Measurements from ENCODE around the gene LRRC28.

The LRRC28 gene

GRCh38 chr15:99252326-99252725 lies 1.0 kb downstream of the LRRC28 start:
- no peak for DNase-seq (ENCODE audit: low read depth in 1 of 2, low spot score in 1 of 2)
- Histone ChIP-seq H3K4me3 (replicated peaks; ENCODE audit: insufficient read depth, low read length) (no peak overlapping the region; the same call in 1 of the 2 replicates), H3K27ac (replicated peaks) (no peak overlapping the region; the same call in 1 of the 2 replicates), H3K27me3 (ENCODE audit: insufficient read depth, poor library complexity, severe bottlenecking) (no peaks in the 10 kb centered on the region)
- TF ChIP-seq POLR2AphosphoS5 (IDR thresholded peaks at IDR 0.05; ENCODE audit: low read depth) (no peak), SPI1 (IDR thresholded peaks at IDR 0.05; ENCODE audit: borderline replicate concordance, low read depth) (no peak)

DNA sequence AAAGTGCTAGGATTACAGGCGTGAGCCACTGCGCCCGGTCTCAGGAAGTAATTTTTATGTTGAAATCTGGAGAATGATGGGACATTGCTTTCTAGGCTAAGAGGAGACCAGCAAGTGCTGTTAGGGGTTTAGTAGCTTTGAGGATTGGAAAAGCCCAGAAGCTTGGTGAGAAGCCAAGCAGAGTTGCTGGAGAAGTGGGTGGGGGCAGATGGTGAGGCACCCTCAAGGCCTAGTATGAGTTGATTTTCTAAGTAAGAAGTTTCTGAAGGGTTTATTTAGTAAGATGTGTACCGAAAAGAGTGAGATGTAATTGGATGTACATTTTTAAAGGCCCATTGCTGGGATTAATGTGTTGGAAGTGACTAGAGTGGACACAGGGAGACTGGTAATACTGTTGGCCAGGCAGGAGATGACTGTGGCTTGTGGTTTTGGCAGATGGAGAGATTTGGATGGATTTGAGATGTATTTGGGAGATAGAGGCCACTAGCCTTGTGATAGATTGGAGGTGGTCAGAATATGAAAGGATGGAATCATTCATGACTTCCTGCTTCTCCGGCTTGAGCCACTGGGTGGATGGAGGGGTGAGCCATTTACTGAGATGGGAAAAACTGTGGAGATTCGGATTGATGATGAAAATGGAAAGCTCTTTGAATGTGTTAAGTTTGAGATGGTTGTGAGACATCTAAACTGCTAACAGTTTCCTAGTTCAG lies 2.3 kb downstream of the LRRC28 start:
- TF ChIP-seq, protein P1, sequence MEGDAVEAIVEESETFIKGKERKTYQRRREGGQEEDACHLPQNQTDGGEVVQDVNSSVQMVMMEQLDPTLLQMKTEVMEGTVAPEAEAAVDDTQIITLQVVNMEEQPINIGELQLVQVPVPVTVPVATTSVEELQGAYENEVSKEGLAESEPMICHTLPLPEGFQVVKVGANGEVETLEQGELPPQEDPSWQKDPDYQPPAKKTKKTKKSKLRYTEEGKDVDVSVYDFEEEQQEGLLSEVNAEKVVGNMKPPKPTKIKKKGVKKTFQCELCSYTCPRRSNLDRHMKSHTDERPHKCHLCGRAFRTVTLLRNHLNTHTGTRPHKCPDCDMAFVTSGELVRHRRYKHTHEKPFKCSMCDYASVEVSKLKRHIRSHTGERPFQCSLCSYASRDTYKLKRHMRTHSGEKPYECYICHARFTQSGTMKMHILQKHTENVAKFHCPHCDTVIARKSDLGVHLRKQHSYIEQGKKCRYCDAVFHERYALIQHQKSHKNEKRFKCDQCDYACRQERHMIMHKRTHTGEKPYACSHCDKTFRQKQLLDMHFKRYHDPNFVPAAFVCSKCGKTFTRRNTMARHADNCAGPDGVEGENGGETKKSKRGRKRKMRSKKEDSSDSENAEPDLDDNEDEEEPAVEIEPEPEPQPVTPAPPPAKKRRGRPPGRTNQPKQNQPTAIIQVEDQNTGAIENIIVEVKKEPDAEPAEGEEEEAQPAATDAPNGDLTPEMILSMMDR (IDR thresholded peaks at IDR 0.05; ENCODE audit: insufficient read depth, low read length) = no peak
- TF ChIP-seq SPI1 (IDR thresholded peaks at IDR 0.05; ENCODE audit: borderline replicate concordance, low read depth) (no peak), REST (IDR thresholded peaks at IDR 0.05; ENCODE audit: insufficient replicate concordance, low read depth) (no peak), GABPA (IDR thresholded peaks at IDR 0.05; ENCODE audit: low read depth) (no peak), POLR2AphosphoS5 (IDR thresholded peaks at IDR 0.05; ENCODE audit: low read depth) (no peak)
- Histone ChIP-seq H3K4me3 (replicated peaks; ENCODE audit: insufficient read depth, low read length) (no peak overlapping the region), H3K27me3 (ENCODE audit: insufficient read depth, poor library complexity, severe bottlenecking) (no peaks in the 10 kb centered on the region), H3K27ac (replicated peaks) (no peak overlapping the region)
- no peak for DNase-seq (ENCODE audit: low read depth in 1 of 2, low spot score in 1 of 2)

- no peak overlapping the region for H3K4me3 ChIP-seq (replicated peaks; ENCODE audit: insufficient read depth, low read length)
- DNase-seq (ENCODE audit: low read depth in 1 of 2, low spot score in 1 of 2) = no peak
- H3K27me3 ChIP-seq (ENCODE audit: insufficient read depth, poor library complexity, severe bottlenecking) = no peaks in the 10 kb centered on the region
- TF ChIP-seq GABPA (IDR thresholded peaks at IDR 0.05; ENCODE audit: low read depth) (no peak), SPI1 (IDR thresholded peaks at IDR 0.05; ENCODE audit: borderline replicate concordance, low read depth) (no peak), REST (IDR thresholded peaks at IDR 0.05; ENCODE audit: insufficient replicate concordance, low read depth) (no peak), POLR2AphosphoS5 (IDR thresholded peaks at IDR 0.05; ENCODE audit: low read depth) (no peak)
- TF ChIP-seq, protein P1 (IDR thresholded peaks at IDR 0.05; ENCODE audit: insufficient read depth, low read length) = no peak
- H3K27ac ChIP-seq (replicated peaks) = no peak overlapping the region
Observed at GRCh38 chr15:99257107-99257750, 5.9 kb downstream of the LRRC28 start.

- no peak for TF ChIP-seq GABPA (IDR thresholded peaks at IDR 0.05; ENCODE audit: low read depth)
- DNase-seq (ENCODE audit: low read depth in 1 of 2, low spot score in 1 of 2) = peak in 1 of 2 experiments; percentile 47
- Histone ChIP-seq H3K27ac (replicated peaks) (no peak overlapping the region), H3K4me3 (replicated peaks; ENCODE audit: insufficient read depth, low read length) (no peak overlapping the region), H3K27me3 (ENCODE audit: insufficient read depth, poor library complexity, severe bottlenecking) (no peaks in the 10 kb centered on the region)
Observed at GRCh38 chr15:99264125-99264524, 12.8 kb downstream of the LRRC28 start.
